SK-N-SH treated with all-trans-retinoic acid at 6 μM for 48 hours (cell line): ENCODE data around the gene PER1.

Experiments
- ATAC-seq: fragments of 200-7000 bp; cut with Tn5 transposase; 3 replicates; pipeline ENCODE4 v1.9.1; 2020; ENCODE audit warnings: mild to moderate bottlenecking, moderate library complexity
- ARNTL ChIP-seq: fragments of 450-650 bp; formaldehyde crosslinking; IDR thresholded peaks from 2 replicates; pipeline ENCODE4 v1.5.0; 2020; ENCODE audit warnings: low read depth, mild to moderate bottlenecking, moderate library complexity, borderline replicate concordance
- BACH2 ChIP-seq: fragments of 250-450 bp; sonication (Bioruptor Pico); IDR thresholded peaks from 2 replicates; pipeline ENCODE4 v1.9.0; 2021; ENCODE audit warnings: mild to moderate bottlenecking, borderline replicate concordance
- CSDC2 ChIP-seq: fragments of 250-450 bp; sonication (Bioruptor Pico); IDR thresholded peaks from 2 replicates; pipeline ENCODE4 v1.5.0; 2020; ENCODE audit warnings: mild to moderate bottlenecking, moderate library complexity
- CSRNP3 ChIP-seq: fragments of 250-450 bp; sonication (Bioruptor Pico); IDR thresholded peaks from 2 replicates; pipeline ENCODE4 v1.5.1; 2021; ENCODE audit warnings: mild to moderate bottlenecking, moderate library complexity
- ESRRG ChIP-seq: fragments of 250-450 bp; sonication (Bioruptor Pico); IDR thresholded peaks from 2 replicates; pipeline ENCODE4 v1.6.1; 2021; ENCODE audit warnings: mild to moderate bottlenecking
- GLIS3 ChIP-seq: fragments of 250-450 bp; sonication (Bioruptor Pico); IDR thresholded peaks from 2 replicates; pipeline ENCODE4 v1.5.0; 2020; ENCODE audit warnings: mild to moderate bottlenecking, moderate library complexity
- ISL1 ChIP-seq: fragments of 250-450 bp; sonication (Bioruptor Pico); IDR thresholded peaks from 2 replicates; pipeline ENCODE4 v2.1.2; 2022; ENCODE audit warnings: mild to moderate bottlenecking, moderate library complexity
- OSR1 ChIP-seq: fragments of 250-450 bp; sonication (Bioruptor Pico); IDR thresholded peaks from 2 replicates; pipeline ENCODE4 v1.8.0; 2022; ENCODE audit warnings: moderate library complexity, mild to moderate bottlenecking, inconsistent platforms
- PATZ1 ChIP-seq: fragments of 250-450 bp; sonication (Bioruptor Pico); IDR thresholded peaks from 2 replicates; pipeline ENCODE4 v1.8.0; 2020; ENCODE audit warnings: mild to moderate bottlenecking, moderate library complexity, borderline replicate concordance
- POU6F1 ChIP-seq: fragments of 250-450 bp; sonication (Bioruptor Pico); IDR thresholded peaks from 2 replicates; pipeline ENCODE4 v1.8.0; 2021; ENCODE audit warnings: low read depth, mild to moderate bottlenecking, moderate library complexity, borderline replicate concordance
- PPARA ChIP-seq: fragments of 250-450 bp; sonication (Bioruptor Pico); IDR thresholded peaks from 2 replicates; pipeline ENCODE4 v1.5.0; 2020; ENCODE audit warnings: mild to moderate bottlenecking, borderline replicate concordance
- RARB ChIP-seq: fragments of 250-450 bp; sonication (Bioruptor Pico); IDR thresholded peaks from 2 replicates; pipeline ENCODE4 v1.8.0; 2021; ENCODE audit warnings: mild to moderate bottlenecking, moderate library complexity
- SNAI2 ChIP-seq: fragments of 250-450 bp; sonication (Bioruptor Pico); IDR thresholded peaks from 2 replicates; pipeline ENCODE4 v1.5.0; 2020; ENCODE audit warnings: mild to moderate bottlenecking, moderate library complexity
- TCF4 ChIP-seq: fragments of 250-450 bp; sonication (Bioruptor Pico); IDR thresholded peaks from 2 replicates; pipeline ENCODE4 v1.8.0; 2021; ENCODE audit warnings: mild to moderate bottlenecking, moderate library complexity, borderline replicate concordance
- TOX ChIP-seq: fragments of 250-450 bp; sonication (Bioruptor Pico); IDR thresholded peaks from 2 replicates; pipeline ENCODE4 v1.8.0; 2021; ENCODE audit warnings: mild to moderate bottlenecking, moderate library complexity, borderline replicate concordance
- TSHZ2 ChIP-seq: fragments of 250-450 bp; sonication (Bioruptor Pico); IDR thresholded peaks from 2 replicates; pipeline ENCODE4 v1.5.0; 2020; ENCODE audit warnings: mild to moderate bottlenecking, moderate library complexity
- ZC3H10 ChIP-seq: fragments of 250-450 bp; sonication (Bioruptor Pico); IDR thresholded peaks from 2 replicates; pipeline ENCODE4 v1.5.1; 2021; ENCODE audit warnings: mild to moderate bottlenecking, moderate library complexity
- ZFP3 ChIP-seq: fragments of 250-450 bp; sonication (Bioruptor Pico); IDR thresholded peaks from 2 replicates; pipeline ENCODE4 v1.5.0; 2020; ENCODE audit warnings: mild to moderate bottlenecking, moderate library complexity
- ZFP30 ChIP-seq: fragments of 450-650 bp; formaldehyde crosslinking; IDR thresholded peaks from 2 replicates; pipeline ENCODE4 v1.5.0; 2022; ENCODE audit warnings: mild to moderate bottlenecking, moderate library complexity
- ZNF565 ChIP-seq: fragments of 450-650 bp; formaldehyde crosslinking; conservative IDR thresholded peaks from 2 replicates; pipeline ENCODE4 v1.5.0; 2020; ENCODE audit warnings: low read depth, mild to moderate bottlenecking, moderate library complexity
- ZNF70 ChIP-seq: fragments of 450-650 bp; formaldehyde crosslinking; IDR thresholded peaks from 2 replicates; pipeline ENCODE4 v1.5.0; 2020; ENCODE audit warnings: mild to moderate bottlenecking, moderate library complexity
- ZNF8 ChIP-seq: fragments of 450-650 bp; formaldehyde crosslinking; IDR thresholded peaks from 2 replicates; pipeline ENCODE4 v1.5.0; 2020; ENCODE audit warnings: mild to moderate bottlenecking, moderate library complexity

PER1 gene

GRCh38 chr17:8128125-8128784 is 23.9 kb downstream of the PER1 start:
- ATAC-seq = no peak
- TF ChIP-seq ARNTL (CRISPR knock-in tag) (no peak), RARB (no peak), ZFP3 (CRISPR knock-in tag) (no peak), BACH2 (no peak), POU6F1 (CRISPR knock-in tag) (no peak), ZNF8 (CRISPR knock-in tag) (no peak), GLIS3 (CRISPR knock-in tag) (no peak), TSHZ2 (CRISPR knock-in tag) (no peak), ESRRG (no peak), ZC3H10 (CRISPR knock-in tag) (no peak)

GRCh38 chr17:8126491-8127066 is 25.6 kb downstream of the PER1 start:
- ATAC-seq = peak; percentile 44
- TF ChIP-seq ZC3H10 (CRISPR knock-in tag) (no peak), TSHZ2 (CRISPR knock-in tag) (no peak), BACH2 (no peak), CSRNP3 (CRISPR knock-in tag) (no peak), RARB (no peak), ZNF565 (CRISPR knock-in tag) (no peak), PATZ1 (CRISPR knock-in tag) (no peak), POU6F1 (CRISPR knock-in tag) (no peak), GLIS3 (CRISPR knock-in tag) (no peak), TCF4 (CRISPR knock-in tag) (no peak), OSR1 (CRISPR knock-in tag) (no peak), ISL1 (no peak), ESRRG (no peak), PPARA (CRISPR knock-in tag) (no peak), ZFP30 (CRISPR knock-in tag) (no peak), ZNF70 (CRISPR knock-in tag) (no peak), TOX (no peak), ARNTL (CRISPR knock-in tag) (no peak), CSDC2 (no peak), SNAI2 (no peak)
